ENCODE results near the gene NIPAL3. TPM values are rescaled to one million over a fixed set of nuclear protein-coding genes. Genes with fewer than 3 reads are reported as not detected.
"Not testable (repeated sequence)": the region's sequence is repeated elsewhere in the genome, so short reads cannot be mapped to it uniquely, and the experiment has no call there.

The NIPAL3 gene
- total RNA-seq, 4 donors from 2014 or later: 18.3 to 31.1 (median 26.6) TPM

- intact Hi-C loops (cut with DNase I): no loop called here
- Histone ChIP-seq H3K4me1 (no peaks in the 10 kb centered on the region), H3K36me3 (peaks cover 0 to 4% (median 2%) of the 10 kb centered on the region in 4 donors), H3K27me3 (no peaks in the 10 kb centered on the region), H3K4me3 (no peak overlapping the region), H3K9me3 (no peaks in the 10 kb centered on the region), H3K27ac (replicated peaks in 1 of 4) (no peak overlapping the region)
- TF ChIP-seq POLR2A (IDR thresholded peaks at IDR 0.05; ENCODE audit: low read depth) (no peak), EP300 (IDR thresholded peaks at IDR 0.05) (no peak), POLR2AphosphoS5 (IDR thresholded peaks at IDR 0.05) (no peak)
- TF ChIP-seq, protein P1, sequence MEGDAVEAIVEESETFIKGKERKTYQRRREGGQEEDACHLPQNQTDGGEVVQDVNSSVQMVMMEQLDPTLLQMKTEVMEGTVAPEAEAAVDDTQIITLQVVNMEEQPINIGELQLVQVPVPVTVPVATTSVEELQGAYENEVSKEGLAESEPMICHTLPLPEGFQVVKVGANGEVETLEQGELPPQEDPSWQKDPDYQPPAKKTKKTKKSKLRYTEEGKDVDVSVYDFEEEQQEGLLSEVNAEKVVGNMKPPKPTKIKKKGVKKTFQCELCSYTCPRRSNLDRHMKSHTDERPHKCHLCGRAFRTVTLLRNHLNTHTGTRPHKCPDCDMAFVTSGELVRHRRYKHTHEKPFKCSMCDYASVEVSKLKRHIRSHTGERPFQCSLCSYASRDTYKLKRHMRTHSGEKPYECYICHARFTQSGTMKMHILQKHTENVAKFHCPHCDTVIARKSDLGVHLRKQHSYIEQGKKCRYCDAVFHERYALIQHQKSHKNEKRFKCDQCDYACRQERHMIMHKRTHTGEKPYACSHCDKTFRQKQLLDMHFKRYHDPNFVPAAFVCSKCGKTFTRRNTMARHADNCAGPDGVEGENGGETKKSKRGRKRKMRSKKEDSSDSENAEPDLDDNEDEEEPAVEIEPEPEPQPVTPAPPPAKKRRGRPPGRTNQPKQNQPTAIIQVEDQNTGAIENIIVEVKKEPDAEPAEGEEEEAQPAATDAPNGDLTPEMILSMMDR (IDR thresholded peaks at IDR 0.05): no peak
- 88% methylated on average over 4 of the region's 4 CpGs for WGBS
- no peak for DNase-seq (ENCODE audit: extremely low spot score)
Measured at GRCh38 chr1:24517898-24518297, 102.3 kb downstream of the NIPAL3 start.

DNA sequence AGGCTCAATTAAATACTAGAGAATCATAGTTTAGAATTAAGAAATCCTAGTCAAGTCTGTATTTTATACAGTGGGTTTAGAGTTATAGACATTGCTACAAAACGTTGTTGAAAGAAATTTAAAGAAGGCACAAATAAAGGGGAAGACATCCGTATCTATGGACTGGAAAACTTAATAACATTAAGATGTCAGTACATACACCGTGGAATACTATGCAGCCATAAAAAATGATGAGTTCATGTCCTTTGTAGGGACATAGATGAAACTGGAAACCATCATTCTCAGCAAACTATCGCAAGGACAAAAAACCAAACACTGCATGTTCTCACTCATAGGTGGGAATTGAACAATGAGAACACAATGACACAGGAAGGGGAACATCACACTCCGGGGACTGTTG lies 104.7 kb downstream of the NIPAL3 start:
- H3K27ac ChIP-seq (replicated peaks in 1 of 4); DNase-seq (ENCODE audit: extremely low spot score); H3K4me3 ChIP-seq; H3K4me1 ChIP-seq; H3K27me3 ChIP-seq; H3K36me3 ChIP-seq; H3K9me3 ChIP-seq; intact Hi-C loops (cut with DNase I): not testable (repeated sequence)
- WGBS: 97% methylated on average over 5 of the region's 5 CpGs

Other genes starting within 250 kb of the NIPAL3 start
- 1 to 10 TPM in 2 of 4 donors, under 1 TPM in 2; 0.50 to 2.0 (median 1.2) TPM for gene IFNLR1, start 228.5 kb upstream of the NIPAL3 start, total RNA-seq
- gene GRHL3, start 96.4 kb upstream of the NIPAL3 start, total RNA-seq: not detected
- gene STPG1, start 2.0 kb upstream of the NIPAL3 start, total RNA-seq: 1 to 10 TPM; 2.2 to 5.6 (median 4.1) TPM
- gene RCAN3, start 87.0 kb downstream of the NIPAL3 start, total RNA-seq: 10 to 100 TPM in 2 of 4 donors, 1 to 10 TPM in 2; 5.3 to 14.0 (median 9.3) TPM
- under 1 TPM in 3 of 4 donors, not detected in 1; 0.17 to 0.65 (median 0.34) TPM for gene NCMAP, start 140.3 kb downstream of the NIPAL3 start, total RNA-seq
- 10 to 100 TPM; 61.6 to 87.6 (median 63.6) TPM for gene SRRM1, start 227.5 kb downstream of the NIPAL3 start, total RNA-seq

Measured in esophagus muscularis mucosa (tissue), 4 donors.